HG02798 (cell line): ENCODE data around the gene GADD45GIP1.
"Not testable (repeated sequence)": the region's sequence is repeated elsewhere in the genome, so short reads cannot be mapped to it uniquely, and the experiment has no call there.

Source experiments
- ATAC-seq: cut with Tn5 transposase; IDR thresholded peaks from one replicate; pipeline ENCODE4 v1.9.1; 2021; ENCODE audit warnings: mild to moderate bottlenecking; ENCODE audit not compliant: unreplicated experiment, poor library complexity

The GADD45GIP1 gene

DNA sequence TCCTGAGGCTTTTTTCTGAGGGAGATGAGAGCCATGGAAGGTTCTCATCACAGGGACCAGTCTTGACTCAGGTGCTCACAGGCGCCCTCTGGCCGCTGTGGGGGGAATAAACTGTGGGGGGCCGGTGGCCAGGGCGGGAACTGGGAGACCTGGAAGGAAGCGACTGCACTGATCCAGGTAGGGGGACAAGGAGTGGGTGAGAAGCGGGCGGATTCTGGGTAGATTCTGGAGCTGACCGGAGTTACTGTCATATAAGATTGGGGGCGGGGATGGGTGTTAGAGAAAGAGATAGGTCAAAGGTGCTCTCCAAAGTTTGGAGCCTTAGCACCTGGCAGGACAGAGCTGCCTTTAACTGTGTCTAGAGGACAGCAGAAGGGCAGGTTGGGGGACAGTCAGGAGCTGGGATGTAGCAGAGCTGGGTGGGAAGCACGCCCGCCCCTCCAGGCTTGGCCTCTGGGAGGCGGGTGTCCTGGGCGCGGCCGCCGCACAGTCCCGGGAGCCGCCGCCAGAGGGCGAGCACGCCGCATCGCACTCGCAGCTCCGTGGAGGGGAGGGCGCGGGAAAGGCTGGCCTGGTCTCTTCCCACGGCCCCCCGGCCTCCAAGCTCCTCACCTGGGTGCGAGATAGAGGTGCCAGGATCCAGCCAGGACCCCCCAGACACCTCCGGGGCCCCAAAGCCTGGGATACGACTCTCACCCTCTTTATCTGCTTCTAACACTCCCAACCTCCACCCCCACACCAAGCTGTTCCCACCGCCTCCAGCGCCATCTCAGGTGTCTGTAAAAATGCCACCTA lies 8.2 kb upstream of the GADD45GIP1 start:
- ATAC-seq, result peak; percentile 77

DNA sequence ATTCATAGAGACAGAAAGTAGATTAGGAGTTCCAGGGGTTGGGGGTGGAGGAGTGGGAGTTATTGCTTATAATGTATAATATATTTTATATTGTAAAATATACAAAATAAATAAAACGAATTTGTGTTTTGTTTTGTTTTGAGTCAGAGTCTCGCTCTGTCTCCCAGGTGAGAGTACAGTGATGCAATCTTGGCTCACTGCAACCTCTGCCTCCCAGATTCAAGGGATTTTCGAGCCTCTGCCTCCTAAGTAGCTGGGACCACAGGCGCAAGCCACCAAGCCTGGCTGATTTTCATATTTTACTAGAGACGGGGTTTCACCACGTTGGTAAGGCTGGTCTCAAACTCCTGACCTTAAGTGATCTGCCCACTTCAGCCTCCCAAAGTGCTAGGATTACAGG lies 2.5 kb upstream of the GADD45GIP1 start:
- ATAC-seq, result no peak

DNA sequence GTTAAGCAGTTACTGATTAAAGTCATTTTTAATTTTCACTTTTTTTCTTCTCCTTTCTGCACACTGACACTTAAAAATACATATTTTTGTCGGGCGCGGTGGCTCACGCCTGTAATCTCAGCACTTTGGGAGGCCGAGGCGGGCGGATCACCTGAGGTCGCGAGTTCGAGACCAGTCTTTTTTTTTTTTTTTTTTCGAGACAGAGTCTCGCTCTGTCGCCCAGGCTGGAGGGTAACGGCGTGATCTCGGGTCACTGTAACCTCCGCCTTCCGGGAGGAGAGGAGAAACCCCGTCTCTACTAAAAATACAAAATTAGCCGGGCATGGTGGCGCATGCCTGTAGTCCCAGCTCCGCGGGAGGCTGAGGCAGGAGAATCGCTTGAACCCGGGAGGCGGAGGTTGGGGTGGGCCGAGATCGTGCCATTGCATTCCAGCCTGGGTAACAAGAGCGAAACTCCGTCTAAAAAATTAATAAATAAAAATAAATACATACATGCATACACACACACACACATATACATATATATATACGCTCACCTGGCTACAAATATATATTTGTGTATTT lies 448 bp upstream of the GADD45GIP1 start:
- ATAC-seq, result not testable (repeated sequence)

DNA sequence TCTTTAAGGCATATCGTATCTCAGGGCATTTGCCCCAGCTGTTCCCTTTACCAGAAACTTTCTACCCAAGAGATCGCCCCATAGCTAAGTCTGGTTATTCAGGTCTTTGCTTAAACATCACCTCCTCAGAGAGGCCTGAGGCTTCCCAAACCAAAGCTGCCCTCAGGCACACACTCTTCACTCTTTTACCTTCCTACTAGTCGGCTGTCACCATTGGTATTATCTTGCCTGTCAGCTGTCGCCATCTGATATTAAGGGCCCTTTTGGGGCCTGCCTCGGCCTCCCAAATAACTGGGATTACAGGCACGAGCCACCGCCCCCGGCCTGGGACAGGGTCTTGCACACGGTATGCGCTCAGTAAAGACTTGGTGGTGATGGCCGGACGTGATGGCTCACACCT lies 1.0 kb downstream of the GADD45GIP1 start:
- ATAC-seq, result no peak

DNA sequence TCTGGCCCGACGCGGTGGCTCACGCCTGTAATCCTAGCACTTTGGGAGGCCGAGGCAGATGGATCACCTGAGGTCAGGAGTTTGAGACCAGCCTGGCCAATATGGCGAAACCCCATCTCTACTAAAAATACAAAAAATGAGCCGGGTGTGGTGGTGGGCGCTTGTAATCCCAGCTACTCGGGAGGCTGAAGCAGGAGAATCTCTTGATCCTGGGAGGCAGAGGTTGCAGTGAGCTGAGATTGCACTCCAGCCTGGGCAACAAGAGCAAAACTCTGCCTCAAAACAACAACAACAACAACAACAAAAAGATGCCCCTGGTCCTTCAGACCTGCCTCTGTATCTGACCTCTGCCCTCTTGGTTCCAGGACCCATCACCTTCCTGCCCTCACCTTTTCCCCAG lies 1.4 kb downstream of the GADD45GIP1 start:
- not testable (repeated sequence) for ATAC-seq

DNA sequence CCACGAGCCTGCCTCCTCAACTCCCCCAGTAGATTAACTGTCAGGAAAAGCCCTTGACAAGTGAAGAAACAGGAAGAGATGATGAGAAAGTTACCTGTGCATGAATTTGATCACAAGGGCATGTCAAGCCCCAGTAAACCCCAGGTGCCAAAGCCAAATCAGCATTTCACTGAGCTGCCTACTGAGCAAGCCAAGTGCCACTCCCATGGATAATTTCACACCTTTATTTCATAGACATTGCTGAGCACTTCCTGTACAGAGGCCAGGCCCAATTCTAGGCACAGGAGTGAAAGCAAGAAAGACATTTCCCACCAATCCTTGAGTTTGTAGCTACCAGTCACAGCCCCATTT lies 2.4 kb downstream of the GADD45GIP1 start:
- no peak for ATAC-seq

DNA sequence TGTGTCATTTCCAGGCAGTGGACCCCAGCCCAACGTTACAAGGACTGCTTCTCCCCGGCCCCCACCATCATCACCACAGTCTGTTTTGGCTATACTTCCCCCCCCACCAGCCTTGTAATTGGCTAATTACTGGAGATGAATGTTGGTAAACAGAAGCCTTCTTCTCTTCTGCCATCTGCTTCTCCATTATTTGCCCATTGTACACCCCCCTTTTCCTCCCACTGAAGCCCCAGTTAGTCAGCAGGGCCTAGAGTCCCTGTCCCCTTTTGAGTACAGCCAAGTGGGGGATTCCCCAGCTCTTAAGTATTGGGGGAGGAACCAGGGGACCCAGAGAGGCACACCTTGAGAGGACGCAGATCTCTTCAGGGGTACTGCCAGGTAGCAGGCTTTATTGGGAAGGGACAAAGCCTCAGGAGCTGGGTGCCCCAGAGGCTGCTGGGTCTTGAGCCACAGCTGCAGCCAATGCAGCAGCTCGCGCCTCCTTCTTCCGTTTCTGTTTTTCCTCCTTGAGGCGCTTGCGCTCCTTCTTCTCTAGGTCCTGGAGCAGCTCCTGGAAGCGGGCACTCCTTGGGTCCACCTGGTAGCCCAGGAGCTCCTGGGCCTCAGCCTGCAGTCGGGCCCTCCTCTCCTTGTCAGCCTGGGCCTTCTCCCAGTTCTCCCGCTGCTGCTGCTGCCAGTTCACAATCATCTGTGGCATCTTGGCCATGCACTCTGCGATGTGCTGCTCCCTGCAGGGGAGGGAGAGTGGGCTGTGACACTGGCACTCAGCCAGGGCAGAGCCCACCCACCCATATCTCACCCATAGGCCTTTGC lies 3.0 kb downstream of the GADD45GIP1 start:
- ATAC-seq, result no peak

DNA sequence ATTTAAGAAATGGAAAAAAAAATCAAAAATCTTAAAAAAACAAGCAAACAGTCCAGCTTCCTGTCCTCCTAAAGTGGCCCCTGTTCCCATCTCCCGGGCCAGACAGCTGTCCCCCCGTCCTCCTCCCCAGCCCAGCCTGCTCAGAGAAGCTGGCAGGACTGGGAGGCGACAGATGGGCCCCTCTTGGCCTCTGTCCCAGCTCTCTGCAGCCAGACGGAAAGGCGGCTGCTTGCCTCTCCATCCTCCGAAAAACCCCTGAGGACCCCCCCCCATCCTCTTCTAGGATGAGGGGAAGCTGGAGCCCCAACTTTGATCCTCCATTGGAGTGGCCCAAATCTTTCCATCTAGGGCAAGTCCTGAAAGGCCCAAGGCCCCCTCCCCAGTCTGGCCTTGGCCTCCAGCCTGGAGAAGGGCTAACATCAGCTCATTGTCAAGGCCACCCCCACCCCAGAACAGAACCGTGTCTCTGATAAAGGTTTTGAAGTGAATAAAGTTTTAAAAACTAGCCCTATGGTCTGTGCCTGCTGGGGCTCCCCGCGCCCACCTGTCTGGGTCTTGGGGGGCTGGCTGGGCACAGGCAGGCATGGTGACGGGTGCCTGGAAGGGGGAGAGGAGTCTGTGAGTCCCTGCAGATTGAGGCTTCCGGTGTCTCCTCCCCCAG lies 3.8 kb downstream of the GADD45GIP1 start:
- ATAC-seq, result no peak

DNA sequence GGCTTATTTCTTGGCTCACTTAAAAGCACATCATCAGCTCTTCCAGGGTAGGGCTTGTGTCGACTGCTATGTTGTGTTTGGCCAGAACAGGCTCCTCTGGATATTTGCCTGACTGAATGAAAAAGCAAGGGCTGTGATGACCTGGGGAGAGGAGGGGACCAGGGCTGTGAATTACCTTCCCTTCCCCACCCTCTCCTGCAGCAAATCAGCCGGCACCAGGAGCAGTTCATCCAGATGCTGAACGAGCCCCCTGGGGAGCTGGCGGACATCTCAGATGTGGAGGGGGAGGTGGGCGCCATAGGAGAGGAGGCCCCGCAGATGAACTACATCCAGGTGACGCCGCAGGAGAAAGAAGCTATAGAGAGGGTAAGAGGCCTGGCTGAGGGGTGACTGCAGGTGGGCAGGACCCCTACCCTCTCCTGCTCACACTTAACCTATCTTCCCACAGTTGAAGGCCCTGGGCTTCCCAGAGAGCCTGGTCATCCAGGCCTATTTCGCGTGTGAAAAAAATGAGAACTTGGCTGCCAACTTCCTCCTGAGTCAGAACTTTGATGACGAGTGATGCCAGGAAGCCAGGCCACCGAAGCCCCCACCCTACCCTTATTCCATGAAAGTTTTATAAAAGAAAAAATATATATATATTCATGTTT lies 4.4 kb downstream of the GADD45GIP1 start:
- ATAC-seq, result no peak

DNA sequence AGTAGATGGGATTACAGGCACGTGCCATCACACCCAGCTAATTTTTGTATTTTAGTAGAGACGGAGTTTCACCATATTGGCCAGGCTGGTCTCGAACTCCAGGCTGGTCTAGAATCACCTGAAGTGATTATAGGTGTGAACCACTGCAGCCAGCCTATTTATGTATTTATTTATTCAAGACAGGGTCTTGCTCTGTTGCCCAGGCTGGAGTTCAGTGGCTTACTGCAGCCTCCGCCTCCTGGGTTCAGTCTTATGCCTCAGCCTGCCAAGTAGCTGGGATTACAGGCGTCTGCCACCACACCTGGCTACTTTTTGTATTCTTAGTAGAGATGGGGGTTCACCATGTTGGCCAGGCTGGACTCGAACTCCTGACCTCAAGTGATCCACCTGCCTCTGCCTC lies 5.0 kb downstream of the GADD45GIP1 start:
- not testable (repeated sequence) for ATAC-seq

DNA sequence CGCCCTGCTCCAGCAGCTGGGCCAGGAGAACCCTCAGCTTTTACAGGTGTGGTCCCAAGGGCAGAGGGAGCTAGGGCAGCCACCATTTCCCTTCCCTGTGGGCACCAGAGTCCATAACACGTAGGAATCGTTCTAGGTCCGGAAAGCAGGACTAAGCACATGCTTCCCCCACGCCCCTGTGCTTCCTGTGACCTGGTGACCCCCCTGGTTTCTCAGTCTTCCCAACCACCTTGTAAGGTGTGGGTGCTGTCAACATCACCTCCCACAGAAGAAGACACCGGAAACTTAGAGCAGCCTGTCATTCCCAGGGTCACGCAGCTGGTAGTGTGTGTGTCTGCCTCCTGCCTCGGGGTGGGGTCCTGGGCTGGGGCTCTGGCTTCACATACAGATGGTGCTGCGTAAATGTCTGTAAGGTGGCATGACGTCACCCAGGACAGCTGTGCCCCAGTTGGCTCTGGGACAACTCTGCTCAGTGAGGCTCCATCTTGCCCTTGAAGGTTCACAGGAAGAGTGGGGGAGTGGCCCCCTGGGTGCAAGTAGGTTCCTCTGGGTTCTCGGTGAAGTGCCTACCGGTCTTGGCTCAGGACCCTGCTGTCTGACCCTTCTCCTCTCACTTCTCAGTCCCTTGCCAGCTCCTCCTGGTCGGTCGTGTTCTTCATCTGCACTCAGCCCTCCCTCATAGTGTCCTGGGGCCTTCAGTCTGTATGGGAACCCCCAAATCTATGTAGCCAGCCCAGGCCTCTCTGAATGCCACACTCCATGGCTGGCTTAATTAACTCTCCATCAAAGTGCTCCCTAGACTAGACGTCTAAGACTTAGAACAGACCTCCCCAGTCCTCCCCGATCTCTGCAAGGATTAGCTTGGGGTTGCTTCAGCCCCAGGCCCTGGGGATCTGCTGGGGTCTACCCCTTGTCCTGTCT lies 7.4 kb downstream of the GADD45GIP1 start:
- no peak for ATAC-seq

DNA sequence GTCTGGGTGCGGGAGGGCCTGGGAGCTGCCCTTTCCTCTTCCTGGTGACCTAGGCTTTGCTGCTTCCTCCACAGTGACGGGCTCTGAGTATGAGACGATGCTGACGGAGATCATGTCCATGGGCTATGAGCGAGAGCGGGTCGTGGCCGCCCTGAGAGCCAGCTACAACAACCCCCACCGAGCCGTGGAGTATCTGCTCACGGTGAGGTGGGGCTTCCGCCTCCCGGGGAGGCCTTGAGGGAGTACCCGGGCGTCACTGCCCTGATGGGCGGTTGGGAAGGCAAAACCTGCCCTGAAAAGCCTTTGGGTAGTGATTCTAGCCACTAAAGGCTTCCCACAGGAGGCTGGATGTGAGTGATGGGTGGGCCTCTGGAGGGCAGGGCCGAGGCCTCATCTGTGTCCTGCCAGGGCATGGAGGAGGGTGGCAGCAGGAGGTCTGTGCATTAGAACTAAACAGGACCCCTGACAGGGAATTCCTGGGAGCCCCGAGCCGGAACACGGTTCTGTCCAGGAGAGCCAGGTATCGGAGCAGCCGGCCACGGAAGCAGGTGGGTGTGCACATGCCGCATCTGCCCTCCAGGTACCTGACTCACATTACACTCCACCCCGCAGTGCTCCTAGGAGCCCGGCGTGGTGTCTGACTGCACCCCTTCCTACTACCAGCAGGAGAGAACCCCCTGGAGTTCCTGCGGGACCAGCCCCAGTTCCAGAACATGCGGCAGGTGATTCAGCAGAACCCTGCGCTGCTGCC lies 8.2 kb downstream of the GADD45GIP1 start:
- ATAC-seq, result no peak

DNA sequence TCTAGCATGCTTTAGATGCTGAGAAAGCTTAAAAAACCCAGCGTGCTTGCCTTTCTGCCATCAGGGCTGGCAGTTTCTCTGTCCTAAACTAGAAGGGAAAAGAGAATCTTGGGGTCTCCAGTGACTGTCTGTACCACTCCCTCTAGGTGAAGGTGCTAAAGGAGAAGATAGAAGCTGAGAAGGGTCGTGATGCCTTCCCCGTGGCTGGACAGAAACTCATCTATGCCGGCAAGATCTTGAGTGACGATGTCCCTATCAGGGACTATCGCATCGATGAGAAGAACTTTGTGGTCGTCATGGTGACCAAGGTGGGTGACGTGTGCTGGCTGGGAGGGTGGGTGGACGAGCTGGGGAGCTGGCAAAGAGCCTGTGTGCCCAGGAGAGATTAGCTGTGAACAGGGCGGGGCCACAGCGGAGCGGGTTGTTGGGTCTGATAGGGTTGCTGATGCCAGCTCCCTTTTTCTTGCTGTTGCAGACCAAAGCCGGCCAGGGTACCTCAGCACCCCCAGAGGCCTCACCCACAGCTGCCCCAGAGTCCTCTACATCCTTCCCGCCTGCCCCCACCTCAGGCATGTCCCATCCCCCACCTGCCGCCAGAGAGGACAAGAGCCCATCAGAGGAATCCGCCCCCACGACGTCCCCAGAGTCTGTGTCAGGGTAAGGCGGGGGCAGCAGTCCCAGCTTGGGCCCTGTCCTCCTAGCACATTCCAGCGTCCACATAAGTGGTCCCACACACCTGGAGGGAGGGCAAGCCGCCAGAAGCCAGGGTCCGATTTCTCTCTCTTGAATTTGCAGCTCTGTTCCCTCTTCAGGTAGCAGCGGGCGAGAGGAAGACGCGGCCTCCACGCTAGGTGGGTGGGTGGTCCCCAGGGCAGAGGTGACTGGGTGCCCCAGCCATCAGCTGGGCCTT lies 9.1 kb downstream of the GADD45GIP1 start:
- ATAC-seq, result no peak

DNA sequence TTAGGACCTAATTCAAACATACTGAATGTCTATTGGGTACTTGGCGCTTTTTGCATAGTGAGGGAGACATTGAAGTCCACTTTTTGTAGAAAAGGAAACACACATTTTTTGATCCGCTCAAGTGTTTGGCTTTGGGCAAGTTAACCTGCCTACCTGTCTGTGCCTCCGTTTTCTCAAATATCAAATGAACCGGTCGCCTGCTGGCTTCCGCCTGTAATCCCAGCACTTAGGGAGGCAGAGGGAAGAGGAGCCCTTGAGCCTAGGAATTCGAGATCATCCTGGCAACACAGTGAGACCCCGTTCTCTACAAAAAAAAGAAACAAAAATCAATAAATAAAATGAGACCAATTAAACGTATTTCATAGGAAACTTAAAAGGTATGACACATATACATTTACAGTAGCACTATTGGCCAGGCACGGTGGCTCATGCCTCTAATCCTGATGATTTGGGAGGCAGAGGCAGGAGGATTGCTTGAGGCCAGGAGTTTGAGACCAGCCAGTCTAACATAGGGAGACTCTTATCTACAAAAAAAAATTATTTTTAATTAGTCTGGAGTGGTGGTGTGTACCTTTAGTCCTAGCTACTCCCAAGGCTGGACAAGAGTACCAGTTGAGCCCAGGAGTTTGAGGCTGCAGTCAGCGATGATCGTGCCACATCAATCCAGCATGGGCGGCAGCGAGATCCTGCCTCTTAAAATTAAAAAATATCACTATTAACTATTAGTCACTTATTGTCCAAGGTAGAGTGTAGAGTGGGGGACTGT lies 10.1 kb downstream of the GADD45GIP1 start:
- no peak for ATAC-seq

DNA sequence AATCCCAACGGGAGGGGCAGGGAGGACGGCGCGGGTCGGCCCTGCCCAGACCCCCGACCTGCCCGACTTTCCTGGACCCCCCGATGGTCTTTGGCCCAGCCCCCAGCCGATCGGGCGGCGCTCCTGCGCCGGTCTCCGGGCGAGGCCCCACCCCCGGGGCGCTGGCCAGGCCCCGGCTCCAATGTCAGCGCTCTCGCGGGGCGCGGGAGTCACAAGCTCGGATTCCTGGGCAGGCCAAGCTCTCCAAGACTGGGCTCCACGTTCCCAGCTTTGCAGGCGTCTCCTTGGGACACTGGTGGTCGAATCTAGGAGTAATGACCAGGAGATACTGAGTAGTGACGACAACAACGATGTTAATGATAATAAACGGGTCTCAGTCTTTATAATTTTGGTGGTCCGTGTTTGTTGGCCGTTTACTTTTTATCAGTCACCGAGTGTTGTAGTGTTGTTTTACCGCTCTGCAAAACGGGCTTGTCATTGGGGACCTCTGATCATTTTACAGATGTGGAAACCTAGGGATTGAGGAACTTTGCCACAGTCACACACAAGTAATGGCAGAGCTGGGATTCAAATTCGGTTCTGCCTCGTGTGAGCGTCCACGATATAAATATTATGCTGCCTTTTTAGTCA lies 10.8 kb downstream of the GADD45GIP1 start:
- ATAC-seq, result peak; percentile 28

DNA sequence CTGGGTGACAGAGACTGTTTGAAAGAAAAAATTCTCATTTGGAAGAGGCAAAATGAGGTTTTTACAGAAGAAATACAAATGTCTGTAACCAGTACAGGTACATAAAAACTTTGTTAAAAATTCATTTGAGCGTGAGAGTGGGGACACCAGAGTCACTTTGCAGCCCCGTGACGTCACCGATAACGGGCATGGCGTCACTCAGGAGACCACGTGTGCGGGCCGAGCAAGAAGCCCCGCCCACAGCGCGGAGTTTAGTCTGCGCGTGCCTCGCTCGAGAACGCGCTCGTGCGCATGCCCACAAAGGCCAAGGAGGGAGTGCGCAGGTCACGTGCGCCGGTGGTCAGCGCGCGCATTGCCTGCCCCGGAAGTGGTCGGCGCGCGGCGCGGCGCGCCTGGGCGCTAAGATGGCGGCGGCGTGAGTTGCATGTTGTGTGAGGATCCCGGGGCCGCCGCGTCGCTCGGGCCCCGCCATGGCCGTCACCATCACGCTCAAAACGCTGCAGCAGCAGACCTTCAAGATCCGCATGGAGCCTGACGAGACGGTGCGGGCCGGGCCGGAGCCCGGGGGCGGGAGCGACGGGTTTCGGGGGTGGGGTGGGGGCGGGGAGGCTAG lies 11.4 kb downstream of the GADD45GIP1 start, which contains the start of gene RAD23A:
Gene RAD23A (plus strand): TSS at position 384 of the 613 bp plus-strand sequence. CDS start 87 bp downstream, at position 471.
- ATAC-seq, result peak; percentile 90
